GM12875 (cell line): ENCODE results near the gene ILKAP.

ENCODE experiments used
- H3K4me3 ChIP-seq: one replicate; pipeline ENCODE4 v1.5.1; 2011; ENCODE audit warnings: low read depth, low read length, control low read depth
- TF ChIP-seq, protein P1 (sequence below): IDR thresholded peaks from 2 replicates; pipeline ENCODE4 v1.5.1; 2011; ENCODE audit warnings: low read depth, mild to moderate bottlenecking, control low read depth, inconsistent platforms, low read length, moderate library complexity, borderline replicate concordance; ENCODE audit not compliant: insufficient read depth

The ILKAP gene

GRCh38 chr2:238128534-238129001 is 74.9 kb downstream of the ILKAP start:
- TF ChIP-seq, protein P1, sequence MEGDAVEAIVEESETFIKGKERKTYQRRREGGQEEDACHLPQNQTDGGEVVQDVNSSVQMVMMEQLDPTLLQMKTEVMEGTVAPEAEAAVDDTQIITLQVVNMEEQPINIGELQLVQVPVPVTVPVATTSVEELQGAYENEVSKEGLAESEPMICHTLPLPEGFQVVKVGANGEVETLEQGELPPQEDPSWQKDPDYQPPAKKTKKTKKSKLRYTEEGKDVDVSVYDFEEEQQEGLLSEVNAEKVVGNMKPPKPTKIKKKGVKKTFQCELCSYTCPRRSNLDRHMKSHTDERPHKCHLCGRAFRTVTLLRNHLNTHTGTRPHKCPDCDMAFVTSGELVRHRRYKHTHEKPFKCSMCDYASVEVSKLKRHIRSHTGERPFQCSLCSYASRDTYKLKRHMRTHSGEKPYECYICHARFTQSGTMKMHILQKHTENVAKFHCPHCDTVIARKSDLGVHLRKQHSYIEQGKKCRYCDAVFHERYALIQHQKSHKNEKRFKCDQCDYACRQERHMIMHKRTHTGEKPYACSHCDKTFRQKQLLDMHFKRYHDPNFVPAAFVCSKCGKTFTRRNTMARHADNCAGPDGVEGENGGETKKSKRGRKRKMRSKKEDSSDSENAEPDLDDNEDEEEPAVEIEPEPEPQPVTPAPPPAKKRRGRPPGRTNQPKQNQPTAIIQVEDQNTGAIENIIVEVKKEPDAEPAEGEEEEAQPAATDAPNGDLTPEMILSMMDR: no peak
- no peak overlapping the region for H3K4me3 ChIP-seq

DNA sequence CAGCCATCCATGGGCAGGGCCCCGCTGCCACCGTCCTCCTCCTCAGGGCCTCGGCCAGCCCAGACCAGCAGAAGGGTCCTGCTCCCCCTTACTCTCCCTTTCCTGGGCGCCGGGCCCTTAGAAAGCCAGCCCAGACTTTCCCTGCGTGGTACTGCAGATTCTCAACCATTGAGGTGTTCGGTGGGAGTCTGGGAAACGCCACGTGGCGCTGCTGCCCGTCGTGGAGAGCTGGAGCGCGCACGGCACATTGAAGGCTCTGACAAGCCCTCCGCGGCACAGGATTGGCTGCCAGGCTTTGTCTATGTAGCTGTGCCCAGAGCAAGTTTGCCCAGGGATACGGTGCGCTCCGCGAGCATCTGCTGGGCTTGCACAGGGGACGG is 75.4 kb downstream of the ILKAP start:
- TF ChIP-seq, protein P1: no peak
- no peak overlapping the region for H3K4me3 ChIP-seq

DNA sequence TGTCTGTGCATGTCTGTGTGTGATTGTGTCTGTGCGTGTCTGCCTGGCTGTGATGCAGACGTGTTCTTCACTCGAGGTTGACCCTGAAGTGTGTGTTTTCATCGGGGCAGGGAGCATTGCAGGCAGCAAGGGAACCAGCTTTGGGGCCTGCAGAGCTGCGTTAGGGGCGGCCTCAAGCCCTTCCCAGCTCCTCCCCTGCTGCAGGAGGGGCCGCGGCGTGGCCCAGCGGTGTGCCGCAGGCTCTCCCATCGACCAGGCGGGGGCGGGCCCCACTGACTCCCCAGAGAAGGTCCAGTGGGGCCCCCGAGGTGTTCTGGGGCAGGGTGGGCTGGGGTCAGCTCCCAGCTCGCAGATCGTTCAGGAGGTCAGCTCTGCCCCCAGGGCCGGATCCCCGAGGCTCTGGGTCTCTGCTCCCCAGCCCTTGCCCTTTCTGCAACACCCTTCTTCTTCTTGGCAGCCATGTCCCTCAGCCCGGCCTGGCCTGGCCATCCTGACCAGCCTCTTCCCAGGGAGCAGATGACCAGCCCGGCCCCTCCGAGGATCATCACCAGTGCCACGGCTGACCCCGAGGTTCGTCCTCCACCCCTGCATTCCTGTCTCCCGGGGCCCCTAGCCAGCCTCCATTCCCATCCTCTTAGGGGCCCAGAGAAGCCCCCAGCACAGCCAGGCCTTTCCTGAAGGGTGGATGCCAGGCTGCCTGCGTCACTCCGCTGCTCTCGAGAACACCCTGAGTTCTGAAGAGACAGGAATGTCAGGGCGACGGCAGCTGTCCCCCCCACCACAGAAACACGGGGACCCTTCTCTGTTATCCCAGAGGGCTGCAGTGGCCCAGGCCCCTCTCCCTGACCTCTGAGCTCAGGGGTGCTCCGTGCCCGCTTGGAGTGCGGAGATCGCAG is 76.1 kb downstream of the ILKAP start:
- H3K4me3 ChIP-seq: no peak overlapping the region
- TF ChIP-seq, protein P1: no peak

GRCh38 chr2:238126775-238127164 is 76.7 kb downstream of the ILKAP start:
- H3K4me3 ChIP-seq: no peak overlapping the region
- TF ChIP-seq, protein P1: no peak

GRCh38 chr2:238126338-238126737 is 77.2 kb downstream of the ILKAP start:
- TF ChIP-seq, protein P1: no peak
- H3K4me3 ChIP-seq: no peak overlapping the region

DNA sequence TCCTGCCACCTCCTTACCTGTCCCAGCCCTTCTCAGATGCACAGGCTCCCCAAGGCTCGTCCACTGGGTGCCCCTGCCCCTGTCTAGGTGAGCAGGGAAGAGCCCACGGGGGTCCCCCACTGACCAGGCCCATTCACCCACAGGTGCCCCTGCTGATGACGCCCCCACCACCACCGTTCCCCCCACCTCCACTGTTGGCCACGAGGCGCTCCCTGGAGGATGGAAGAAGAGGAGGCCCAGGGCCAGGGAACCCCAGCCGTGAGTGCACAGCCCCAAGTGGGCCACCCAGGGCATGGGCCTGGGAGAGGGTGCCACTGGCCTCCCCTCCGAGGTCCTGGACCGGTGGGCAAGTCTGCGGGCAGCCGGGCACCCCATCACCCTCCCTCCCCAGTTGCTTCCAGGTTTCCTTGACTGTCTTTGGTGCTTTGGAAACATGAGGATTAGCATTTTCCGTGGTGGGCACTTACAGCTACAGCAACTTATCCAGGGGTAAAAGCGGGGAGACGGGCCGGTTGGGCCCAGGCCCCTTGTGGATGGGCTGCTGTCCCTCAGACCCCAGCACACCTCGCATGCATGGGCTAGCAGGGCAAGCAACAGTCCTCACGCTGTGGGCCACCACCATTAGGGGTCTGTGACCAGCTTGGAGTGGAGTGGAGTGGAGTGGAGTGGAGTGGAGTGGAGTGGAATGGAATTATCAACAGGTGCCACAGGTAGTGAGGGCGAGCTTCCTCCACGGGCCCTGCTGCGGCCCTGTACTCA is 78.2 kb downstream of the ILKAP start:
- H3K4me3 ChIP-seq: no peak overlapping the region
- TF ChIP-seq, protein P1: no peak
